Glutamatergic neuron (in vitro differentiated cells): ENCODE measurements around the gene WWP2. TPM values are rescaled to one million over a fixed set of nuclear protein-coding genes. Genes with fewer than 3 reads are reported as not detected.
"Not testable (repeated sequence)": the region's sequence is repeated elsewhere in the genome, so short reads cannot be mapped to it uniquely, and the experiment has no call there.

Source experiments
- DNase-seq: peaks from one replicate; pipeline ENCODE4 v3.0.0; 2022
- H3K27ac Mint-ChIP-seq: one replicate; pipeline ENCODE4 v1.8.0; 2020; ENCODE audit warnings: mild to moderate bottlenecking, mixed read lengths, inconsistent platforms; ENCODE audit not compliant: unreplicated experiment
- H3K27me3 Mint-ChIP-seq: one replicate; pipeline ENCODE4 v1.8.0; 2020; ENCODE audit warnings: mild to moderate bottlenecking, moderate library complexity, mixed read lengths, inconsistent platforms; ENCODE audit not compliant: unreplicated experiment
- H3K36me3 Mint-ChIP-seq: one replicate; pipeline ENCODE4 v1.8.0; 2020; ENCODE audit warnings: mild to moderate bottlenecking, mixed read lengths, inconsistent platforms; ENCODE audit not compliant: unreplicated experiment
- H3K4me1 Mint-ChIP-seq: one replicate; pipeline ENCODE4 v1.8.0; 2020; ENCODE audit warnings: mild to moderate bottlenecking, low read depth, mixed read lengths, inconsistent platforms; ENCODE audit not compliant: unreplicated experiment
- H3K4me3 Mint-ChIP-seq: one replicate; pipeline ENCODE4 v1.8.0; 2020; ENCODE audit warnings: mild to moderate bottlenecking, mixed read lengths, inconsistent platforms; ENCODE audit not compliant: unreplicated experiment
- H3K9me3 Mint-ChIP-seq: one replicate; pipeline ENCODE4 v1.8.0; 2020; ENCODE audit warnings: mild to moderate bottlenecking, moderate library complexity, mixed read lengths, inconsistent platforms; ENCODE audit not compliant: unreplicated experiment
- total RNA-seq: library from RNA; stranded (reverse); fragmentation: NEBNext Ultra II Directional; extraction: Animal tissue kit (Norgen Biotek cat#: 25700); gene quantifications from one replicate; pipeline ENCODE4 v1.2.1, GENCODE V29; 2021; ENCODE audit not compliant: unreplicated experiment
- TF ChIP-seq, protein P1 (sequence below): fragments of 200-600 bp; sonication (generic); IDR thresholded peaks from one replicate; pipeline ENCODE4 v1.5.0; 2021; ENCODE audit not compliant: partially characterized antibody, unreplicated experiment

WWP2 gene
- total RNA-seq, 1 donor from 2014 or later = 46.8 TPM

DNA sequence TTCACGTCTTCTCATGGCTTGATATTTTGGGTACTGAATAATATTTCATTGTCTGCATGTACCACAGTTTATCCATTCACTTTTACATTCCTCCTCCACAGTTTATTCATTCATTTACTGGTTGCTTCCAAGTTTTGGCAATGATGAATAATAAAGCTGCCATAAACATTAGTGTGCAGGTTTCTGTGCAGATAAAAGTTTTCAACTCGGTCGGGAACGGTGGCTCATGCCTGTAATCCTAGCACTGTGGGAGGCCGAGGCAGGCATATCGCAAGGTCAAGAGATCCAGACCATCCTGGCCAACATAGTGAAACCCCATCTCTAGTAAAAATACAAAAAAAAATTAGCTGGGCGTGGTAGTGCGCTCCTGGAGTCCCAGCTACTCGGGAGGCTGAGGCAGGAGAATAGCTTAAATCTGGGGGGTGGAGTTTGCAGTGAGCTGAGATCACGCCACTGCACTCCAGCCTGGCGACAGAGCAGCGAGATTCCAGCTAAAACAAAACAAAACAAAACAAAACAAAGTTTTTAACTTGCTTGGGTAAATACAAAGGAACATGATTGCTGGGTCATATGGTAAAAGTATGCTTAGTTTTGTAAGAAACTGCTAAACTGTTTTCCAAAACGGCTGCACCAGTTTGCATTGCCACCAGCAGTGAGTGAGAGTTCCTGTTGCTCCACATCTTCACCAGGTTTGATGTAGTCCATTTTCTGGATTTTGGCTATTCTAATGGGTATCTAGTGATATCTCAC, 89.5 kb downstream of the WWP2 start:
- Mint-ChIP-seq H3K36me3 (no peaks in the 10 kb centered on the region), H3K27ac (no peak overlapping the region), H3K4me3 (no peak overlapping the region), H3K4me1 (no peaks in the 10 kb centered on the region), H3K9me3 (no peaks in the 10 kb centered on the region), H3K27me3 (peaks cover 2% of the 10 kb centered on the region)
- TF ChIP-seq, protein P1, sequence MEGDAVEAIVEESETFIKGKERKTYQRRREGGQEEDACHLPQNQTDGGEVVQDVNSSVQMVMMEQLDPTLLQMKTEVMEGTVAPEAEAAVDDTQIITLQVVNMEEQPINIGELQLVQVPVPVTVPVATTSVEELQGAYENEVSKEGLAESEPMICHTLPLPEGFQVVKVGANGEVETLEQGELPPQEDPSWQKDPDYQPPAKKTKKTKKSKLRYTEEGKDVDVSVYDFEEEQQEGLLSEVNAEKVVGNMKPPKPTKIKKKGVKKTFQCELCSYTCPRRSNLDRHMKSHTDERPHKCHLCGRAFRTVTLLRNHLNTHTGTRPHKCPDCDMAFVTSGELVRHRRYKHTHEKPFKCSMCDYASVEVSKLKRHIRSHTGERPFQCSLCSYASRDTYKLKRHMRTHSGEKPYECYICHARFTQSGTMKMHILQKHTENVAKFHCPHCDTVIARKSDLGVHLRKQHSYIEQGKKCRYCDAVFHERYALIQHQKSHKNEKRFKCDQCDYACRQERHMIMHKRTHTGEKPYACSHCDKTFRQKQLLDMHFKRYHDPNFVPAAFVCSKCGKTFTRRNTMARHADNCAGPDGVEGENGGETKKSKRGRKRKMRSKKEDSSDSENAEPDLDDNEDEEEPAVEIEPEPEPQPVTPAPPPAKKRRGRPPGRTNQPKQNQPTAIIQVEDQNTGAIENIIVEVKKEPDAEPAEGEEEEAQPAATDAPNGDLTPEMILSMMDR = no peak
- no peak for DNase-seq

GRCh38 chr16:69852815-69853214, 90.7 kb downstream of the WWP2 start:
- H3K9me3 Mint-ChIP-seq = peaks cover 2% of the 10 kb centered on the region
- TF ChIP-seq, protein P1 = no peak
- no peak overlapping the region for H3K4me3 Mint-ChIP-seq
- no peaks in the 10 kb centered on the region for H3K4me1 Mint-ChIP-seq
- H3K27me3 Mint-ChIP-seq = peaks cover 5% of the 10 kb centered on the region
- no peak for DNase-seq
- H3K27ac Mint-ChIP-seq = no peak overlapping the region
- H3K36me3 Mint-ChIP-seq = no peaks in the 10 kb centered on the region

GRCh38 chr16:69853481-69853880, 91.3 kb downstream of the WWP2 start:
- no peak for DNase-seq
- H3K4me3 Mint-ChIP-seq = no peak overlapping the region

DNA sequence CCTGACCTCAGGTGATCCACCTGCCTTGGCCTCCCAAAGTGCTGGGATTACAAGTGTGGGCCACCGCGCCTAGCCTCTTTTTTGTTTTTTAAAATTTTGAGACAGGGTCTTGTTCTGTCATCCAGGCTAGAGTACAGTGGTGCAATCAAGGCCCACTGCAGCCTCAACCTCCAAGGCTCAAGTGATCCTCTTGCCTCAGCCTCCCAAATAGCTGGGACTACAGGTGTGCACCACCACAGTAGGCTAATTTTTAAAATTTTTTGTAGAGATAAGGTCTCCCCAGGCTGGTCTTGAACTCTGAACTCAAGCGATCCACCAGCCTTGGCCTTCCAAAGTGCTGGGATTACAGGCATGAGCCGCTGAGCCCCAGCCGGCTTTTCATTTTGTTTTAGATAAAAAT, 92.6 kb downstream of the WWP2 start:
- DNase-seq, H3K4me3 Mint-ChIP-seq, H3K27me3 Mint-ChIP-seq, H3K9me3 Mint-ChIP-seq, H3K27ac Mint-ChIP-seq, H3K36me3 Mint-ChIP-seq, H3K4me1 Mint-ChIP-seq: not testable (repeated sequence)

More at GRCh38 chr16:69853481-69853880, 91.3 kb downstream of the WWP2 start:
- no peaks in the 10 kb centered on the region for H3K36me3 Mint-ChIP-seq
- H3K9me3 Mint-ChIP-seq = peaks cover 2% of the 10 kb centered on the region
- H3K27ac Mint-ChIP-seq = no peak overlapping the region
- TF ChIP-seq, protein P1 = no peak
- no peaks in the 10 kb centered on the region for H3K4me1 Mint-ChIP-seq
- peaks cover 5% of the 10 kb centered on the region for H3K27me3 Mint-ChIP-seq

GRCh38 chr16:69855592-69855991, 93.5 kb downstream of the WWP2 start:
- Mint-ChIP-seq H3K4me3 (no peak overlapping the region), H3K4me1 (no peaks in the 10 kb centered on the region), H3K9me3 (peaks cover 3% of the 10 kb centered on the region), H3K36me3 (no peaks in the 10 kb centered on the region), H3K27me3 (peaks cover 3% of the 10 kb centered on the region), H3K27ac (no peak overlapping the region)
- DNase-seq = no peak
- TF ChIP-seq, protein P1 = no peak
